ENCODE data around the gene NUP210L.

The NUP210L gene

DNA sequence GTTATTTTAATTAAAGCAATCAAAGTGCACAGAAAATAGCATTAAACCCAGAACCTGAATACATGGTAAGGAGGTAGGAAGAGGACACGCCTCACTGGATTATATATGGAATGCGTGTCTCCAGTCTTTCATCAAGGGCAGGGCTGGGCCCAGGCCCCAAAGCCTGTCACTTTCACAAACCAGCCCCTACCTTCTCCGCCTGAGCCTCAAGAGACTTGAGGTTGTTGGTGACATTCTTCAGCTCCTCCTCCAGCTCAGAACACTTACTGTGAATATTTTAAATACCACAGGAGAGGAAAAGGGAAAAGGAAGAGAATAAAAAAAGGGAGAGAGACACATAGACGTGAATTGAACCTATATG is 16.3 kb upstream of the NUP210L start:
- no peak for TF ChIP-seq EZH2phosphoT487 (IDR thresholded peaks at IDR 0.05; ENCODE audit: borderline replicate concordance)
- TF ChIP-seq, protein P1, sequence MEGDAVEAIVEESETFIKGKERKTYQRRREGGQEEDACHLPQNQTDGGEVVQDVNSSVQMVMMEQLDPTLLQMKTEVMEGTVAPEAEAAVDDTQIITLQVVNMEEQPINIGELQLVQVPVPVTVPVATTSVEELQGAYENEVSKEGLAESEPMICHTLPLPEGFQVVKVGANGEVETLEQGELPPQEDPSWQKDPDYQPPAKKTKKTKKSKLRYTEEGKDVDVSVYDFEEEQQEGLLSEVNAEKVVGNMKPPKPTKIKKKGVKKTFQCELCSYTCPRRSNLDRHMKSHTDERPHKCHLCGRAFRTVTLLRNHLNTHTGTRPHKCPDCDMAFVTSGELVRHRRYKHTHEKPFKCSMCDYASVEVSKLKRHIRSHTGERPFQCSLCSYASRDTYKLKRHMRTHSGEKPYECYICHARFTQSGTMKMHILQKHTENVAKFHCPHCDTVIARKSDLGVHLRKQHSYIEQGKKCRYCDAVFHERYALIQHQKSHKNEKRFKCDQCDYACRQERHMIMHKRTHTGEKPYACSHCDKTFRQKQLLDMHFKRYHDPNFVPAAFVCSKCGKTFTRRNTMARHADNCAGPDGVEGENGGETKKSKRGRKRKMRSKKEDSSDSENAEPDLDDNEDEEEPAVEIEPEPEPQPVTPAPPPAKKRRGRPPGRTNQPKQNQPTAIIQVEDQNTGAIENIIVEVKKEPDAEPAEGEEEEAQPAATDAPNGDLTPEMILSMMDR (conservative IDR thresholded peaks at IDR 0.05; ENCODE audit: low read length) = no peak
- H3F3A ChIP-seq (ENCODE audit: low read depth) = 0 out of 2 replicates have a peak, but pooled peaks cover 5% of the 10 kb centered on the region
- no peak overlapping the region for H3K4me3 ChIP-seq (ENCODE audit: low read length, poor library complexity, severe bottlenecking)
- peaks cover 70% of the 10 kb centered on the region for H3K79me2 ChIP-seq (ENCODE audit: insufficient read depth, low read length)
- H4K20me1 ChIP-seq (ENCODE audit: insufficient read depth, low read length, poor library complexity, severe bottlenecking) = peaks cover 75% of the 10 kb centered on the region
- no peak overlapping the region for H3K9ac ChIP-seq (ENCODE audit: low read depth, low read length, poor library complexity, severe bottlenecking)
- no peak overlapping the region for H2AFZ ChIP-seq (ENCODE audit: low read length)
- no peaks in the 10 kb centered on the region for H3K27me3 ChIP-seq (ENCODE audit: insufficient read depth, low read length, poor library complexity, severe bottlenecking)
- H3K9me2 ChIP-seq (replicated peaks; ENCODE audit: low read depth, low read length) = no peaks in the 10 kb centered on the region
- no peaks in the 10 kb centered on the region for H3K9me3 ChIP-seq (ENCODE audit: insufficient read depth, low read depth, low read length)
- H3K4me1 ChIP-seq (ENCODE audit: insufficient read depth, low read length, poor library complexity, severe bottlenecking) = peaks cover 10% of the 10 kb centered on the region
- H3K36me3 ChIP-seq (ENCODE audit: insufficient read depth, low read length) = peaks cover 93% of the 10 kb centered on the region
- H3K4me2 ChIP-seq (ENCODE audit: low read depth, low read length, poor library complexity, severe bottlenecking) = no peak overlapping the region

DNA sequence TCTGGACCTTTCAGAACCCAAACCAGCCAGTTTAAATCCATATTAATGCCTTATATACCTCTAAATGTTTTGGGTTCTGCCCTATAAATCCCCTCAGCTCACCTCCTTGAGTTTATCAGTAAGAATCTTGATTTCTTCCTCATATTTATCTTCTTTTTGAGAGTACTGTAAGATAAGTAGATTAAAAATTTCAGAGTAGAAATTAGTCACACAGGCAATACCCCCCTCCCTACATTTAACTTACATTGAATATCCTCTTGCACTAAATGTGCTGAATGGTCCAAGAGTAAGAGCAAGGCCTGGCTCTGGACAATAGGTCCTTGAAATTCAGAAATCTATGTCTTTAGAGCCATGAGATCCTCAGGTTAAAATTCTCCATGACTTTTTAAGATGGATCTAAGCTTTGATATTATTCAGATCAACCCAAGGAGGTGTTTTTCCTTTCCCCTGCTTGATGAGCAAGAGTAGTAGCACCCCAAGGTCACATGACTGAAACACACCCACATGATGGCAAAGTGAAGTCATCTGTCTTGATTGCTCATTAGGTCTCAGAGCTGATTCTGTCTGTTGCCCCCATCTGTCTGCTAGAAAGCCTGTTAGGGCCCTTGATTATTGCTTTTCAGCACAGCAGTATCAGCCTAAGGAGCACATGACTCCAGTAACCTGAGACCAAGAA is 15.8 kb upstream of the NUP210L start:
- Histone ChIP-seq H4K20me1 (ENCODE audit: insufficient read depth, low read length, poor library complexity, severe bottlenecking) (peaks cover 70% of the 10 kb centered on the region), H3F3A (ENCODE audit: low read depth) (0 out of 2 replicates have a peak, but pooled peaks cover 3% of the 10 kb centered on the region), H3K9ac (ENCODE audit: low read depth, low read length, poor library complexity, severe bottlenecking) (no peak overlapping the region), H2AFZ (ENCODE audit: low read length) (no peak overlapping the region), H3K9me2 (replicated peaks; ENCODE audit: low read depth, low read length) (no peaks in the 10 kb centered on the region), H3K4me2 (ENCODE audit: low read depth, low read length, poor library complexity, severe bottlenecking) (no peak overlapping the region), H3K36me3 (ENCODE audit: insufficient read depth, low read length) (peaks cover 94% of the 10 kb centered on the region), H3K9me3 (ENCODE audit: insufficient read depth, low read depth, low read length) (no peaks in the 10 kb centered on the region), H3K4me1 (ENCODE audit: insufficient read depth, low read length, poor library complexity, severe bottlenecking) (peaks cover 5% of the 10 kb centered on the region), H3K27me3 (ENCODE audit: insufficient read depth, low read length, poor library complexity, severe bottlenecking) (no peaks in the 10 kb centered on the region), H3K79me2 (ENCODE audit: insufficient read depth, low read length) (peaks cover 65% of the 10 kb centered on the region), H3K4me3 (ENCODE audit: low read length, poor library complexity, severe bottlenecking) (no peak overlapping the region)
- TF ChIP-seq, protein P1 (conservative IDR thresholded peaks at IDR 0.05; ENCODE audit: low read length) = no peak
- TF ChIP-seq EZH2phosphoT487 (IDR thresholded peaks at IDR 0.05; ENCODE audit: borderline replicate concordance) = no peak

DNA sequence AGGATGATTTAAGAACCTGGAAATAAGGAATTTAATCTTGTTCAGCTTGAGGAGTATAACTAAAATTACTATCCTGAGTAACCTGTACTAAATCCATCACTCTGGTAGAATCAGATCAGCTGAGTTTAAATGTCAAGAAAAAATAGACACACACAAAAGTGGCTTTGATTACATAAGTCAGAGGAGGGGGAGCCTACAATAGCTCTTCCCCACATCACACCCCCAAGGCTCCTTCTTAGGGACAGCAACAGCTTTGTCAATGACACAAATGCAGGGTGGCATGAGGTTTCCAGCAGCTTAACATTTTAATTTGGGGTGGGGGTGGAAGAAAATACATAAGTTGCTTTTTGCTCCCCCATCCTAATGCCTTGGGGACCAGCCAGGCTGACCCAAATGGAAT is 12.6 kb upstream of the NUP210L start:
- TF ChIP-seq, protein P1 (conservative IDR thresholded peaks at IDR 0.05; ENCODE audit: low read length) = no peak

More for the DNA sequence above, 12.6 kb upstream of the NUP210L start:
- Histone ChIP-seq H3K4me3 (ENCODE audit: low read length, poor library complexity, severe bottlenecking) (no peak overlapping the region), H3K9ac (ENCODE audit: low read depth, low read length, poor library complexity, severe bottlenecking) (no peak overlapping the region), H2AFZ (ENCODE audit: low read length) (no peak overlapping the region), H3K9me3 (ENCODE audit: insufficient read depth, low read depth, low read length) (no peaks in the 10 kb centered on the region), H4K20me1 (ENCODE audit: insufficient read depth, low read length, poor library complexity, severe bottlenecking) (peaks cover 44% of the 10 kb centered on the region), H3F3A (ENCODE audit: low read depth) (no peaks in the 10 kb centered on the region), H3K4me1 (ENCODE audit: insufficient read depth, low read length, poor library complexity, severe bottlenecking) (no peaks in the 10 kb centered on the region), H3K27me3 (ENCODE audit: insufficient read depth, low read length, poor library complexity, severe bottlenecking) (no peaks in the 10 kb centered on the region), H3K4me2 (ENCODE audit: low read depth, low read length, poor library complexity, severe bottlenecking) (no peak overlapping the region), H3K79me2 (ENCODE audit: insufficient read depth, low read length) (peaks cover 45% of the 10 kb centered on the region), H3K36me3 (ENCODE audit: insufficient read depth, low read length) (peaks cover 98% of the 10 kb centered on the region), H3K9me2 (replicated peaks; ENCODE audit: low read depth, low read length) (no peaks in the 10 kb centered on the region)
